Measurements from ENCODE around the gene HPSE2.

GRCh38 chr10:98430427-98430826 lies 805.2 kb downstream of the HPSE2 start:
- TF ChIP-seq CTCF (IDR thresholded peaks at IDR 0.05) (no peak), POLR2A (IDR thresholded peaks at IDR 0.05) (no peak)
